Measurements from ENCODE around the gene ARID1B.

ARID1B gene

DNA sequence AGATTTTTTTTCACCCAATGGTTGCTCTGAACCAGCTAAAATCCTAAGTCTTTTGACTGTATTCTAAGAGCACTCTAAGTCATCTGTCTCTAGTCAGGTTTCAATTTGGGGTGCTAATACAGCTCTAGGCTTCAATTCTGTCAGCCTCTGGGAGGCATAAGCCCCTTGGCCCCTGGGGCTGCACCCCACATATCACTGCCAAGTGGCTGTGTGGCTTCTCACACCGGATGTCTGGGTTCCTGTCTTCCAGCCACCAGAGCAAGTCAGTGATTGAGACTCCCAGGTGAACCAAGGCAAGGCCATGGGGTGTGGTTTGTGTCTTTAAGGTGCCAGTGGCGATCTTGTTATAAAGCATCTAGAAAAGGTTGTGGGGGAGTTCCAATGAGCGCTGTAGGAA, 409.6 kb downstream of the ARID1B start:
- TF ChIP-seq CTCF (IDR thresholded peaks at IDR 0.05; ENCODE audit: low read depth, low read length, missing control alignments): no peak
- DNase-seq (ENCODE audit: extremely low read depth, low read depth): no peak
- no peak overlapping the region for H3K4me3 ChIP-seq (replicated peaks; ENCODE audit: low read depth, low read length)

DNA sequence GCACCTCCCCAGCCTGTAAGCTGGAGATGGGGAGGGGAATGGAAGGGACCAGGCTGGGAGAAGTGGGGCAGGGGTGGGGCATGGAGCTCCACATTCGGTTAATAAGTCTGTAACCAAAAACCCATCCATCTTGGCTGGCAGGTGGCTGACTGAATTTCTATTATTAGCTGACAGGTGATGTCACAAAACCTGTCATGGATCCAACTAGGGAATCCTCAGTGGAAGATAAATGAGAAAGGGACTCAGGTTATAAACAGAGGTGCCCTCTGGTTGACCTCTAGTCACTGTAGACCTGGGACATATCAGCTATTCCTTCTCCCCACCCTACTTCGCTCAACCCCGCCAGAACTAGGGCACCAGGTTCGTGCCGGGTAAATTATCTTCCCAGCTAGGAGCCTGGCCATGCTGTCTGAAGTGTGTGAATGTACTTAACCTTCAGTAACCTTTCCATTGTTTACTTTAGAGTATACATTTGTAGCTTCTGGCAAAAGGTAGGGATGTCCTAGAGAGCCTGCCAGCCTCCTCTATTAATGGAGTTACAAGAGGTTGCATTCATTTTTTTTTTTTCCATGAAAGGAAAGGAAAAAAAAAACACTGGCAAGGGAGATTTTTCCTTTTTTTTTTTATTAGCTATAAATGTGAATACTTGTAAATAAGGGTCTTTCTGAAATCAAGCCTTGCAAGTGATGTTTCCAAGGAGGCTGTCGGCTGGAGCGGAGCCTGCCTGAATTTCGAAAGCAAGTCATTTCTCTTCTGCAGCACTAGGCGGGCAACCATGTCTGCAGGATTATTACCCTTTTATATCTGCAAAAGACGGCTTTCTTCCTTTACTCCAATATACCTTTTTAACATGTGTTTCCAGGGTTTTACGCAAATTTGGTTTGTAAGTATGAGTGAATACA, 410.3 kb downstream of the ARID1B start:
- no peak for TF ChIP-seq CTCF (IDR thresholded peaks at IDR 0.05; ENCODE audit: low read depth, low read length, missing control alignments)
- H3K4me3 ChIP-seq (replicated peaks; ENCODE audit: low read depth, low read length): no peak overlapping the region
- DNase-seq (ENCODE audit: extremely low read depth, low read depth): no peak

DNA sequence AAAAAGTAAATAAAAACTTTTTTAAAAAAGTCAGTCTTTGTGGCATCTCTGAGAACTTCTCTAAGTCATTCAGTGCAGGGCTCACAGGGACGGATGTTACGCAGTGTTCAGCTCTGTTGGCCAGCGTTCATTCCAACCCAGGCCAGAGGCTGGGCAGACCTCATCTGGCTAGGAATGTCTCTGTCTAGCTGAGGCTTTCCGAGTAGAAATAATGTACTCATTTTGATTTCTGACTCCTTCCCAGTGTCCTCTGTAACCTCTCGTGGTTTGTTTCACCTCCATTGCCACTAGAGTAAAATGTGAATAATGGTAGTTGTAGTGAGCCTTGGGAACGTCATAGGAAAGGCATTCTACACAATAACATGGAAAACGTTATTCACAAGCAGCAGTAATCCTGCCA, 411.0 kb downstream of the ARID1B start:
- no peak overlapping the region for H3K4me3 ChIP-seq (replicated peaks; ENCODE audit: low read depth, low read length)
- no peak for DNase-seq (ENCODE audit: extremely low read depth, low read depth)
- TF ChIP-seq CTCF (IDR thresholded peaks at IDR 0.05; ENCODE audit: low read depth, low read length, missing control alignments): no peak

DNA sequence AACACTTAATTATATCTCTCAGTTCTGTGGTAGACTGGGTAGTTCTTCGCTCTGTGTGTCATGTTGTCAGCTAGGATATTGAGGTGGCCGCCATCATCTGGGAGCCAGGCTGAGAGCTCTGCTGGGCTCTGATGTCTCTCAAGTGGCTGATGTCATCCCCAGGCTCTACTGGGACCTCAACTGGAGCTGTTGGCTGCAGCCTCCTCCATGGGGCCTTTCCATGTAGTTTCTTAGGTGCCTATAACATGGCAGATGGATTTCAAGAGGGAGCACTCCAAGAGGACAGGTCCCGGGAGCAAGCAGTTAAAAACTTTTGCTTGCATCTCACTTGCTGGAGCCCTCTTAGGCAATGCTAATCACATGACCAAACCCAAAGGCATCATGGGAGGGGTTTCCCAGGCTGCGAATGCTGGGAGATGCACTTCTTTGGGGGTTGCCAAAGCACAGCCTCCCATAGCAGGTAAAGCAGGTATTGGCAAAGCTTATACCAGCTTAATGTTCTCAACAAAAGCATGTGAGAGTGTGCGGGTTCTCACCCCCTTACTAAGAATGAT, 416.3 kb downstream of the ARID1B start:
- no peak for TF ChIP-seq CTCF (IDR thresholded peaks at IDR 0.05; ENCODE audit: low read depth, low read length, missing control alignments)
- DNase-seq (ENCODE audit: extremely low read depth, low read depth): no peak
- H3K4me3 ChIP-seq (replicated peaks; ENCODE audit: low read depth, low read length): no peak overlapping the region

- no peak for DNase-seq (ENCODE audit: extremely low read depth, low read depth)
- H3K4me3 ChIP-seq (replicated peaks; ENCODE audit: low read depth, low read length): no peak overlapping the region
- no peak for TF ChIP-seq CTCF (IDR thresholded peaks at IDR 0.05; ENCODE audit: low read depth, low read length, missing control alignments)
These were observed 416.9 kb downstream of the ARID1B start for GRCh38 chr6:157194110-157194509.

GRCh38 chr6:157194643-157195042, 417.5 kb downstream of the ARID1B start:
- no peak for TF ChIP-seq CTCF (IDR thresholded peaks at IDR 0.05; ENCODE audit: low read depth, low read length, missing control alignments)
- DNase-seq (ENCODE audit: extremely low read depth, low read depth): no peak

More at GRCh38 chr6:157194643-157195042, 417.5 kb downstream of the ARID1B start:
- no peak overlapping the region for H3K4me3 ChIP-seq (replicated peaks; ENCODE audit: low read depth, low read length)
